Subcutaneous adipose tissue (tissue), 4 donors: ENCODE results near the gene USP1. TPM values are rescaled to one million over a fixed set of nuclear protein-coding genes. Genes with fewer than 3 reads are reported as not detected.

Experiments
- total RNA-seq, 4 donors: library from RNA; depleted of rRNA; stranded (reverse); fragments of >200 nt; gene quantifications; one replicate each; pipeline ENCODE4 v1.1.0, GENCODE V29; 2016
- TF ChIP-seq, protein P1 (sequence below): fragments of 450-650 bp; IDR thresholded peaks from one replicate; pipeline ENCODE4 v1.5.1; 2016; ENCODE audit warnings: low read depth, mild to moderate bottlenecking, control low read depth, antibody characterized with exemption, moderate library complexity

Gene USP1
- total RNA-seq, 4 donors from 2014 or later: 16.0 to 31.5 (median 20.7) TPM

DNA sequence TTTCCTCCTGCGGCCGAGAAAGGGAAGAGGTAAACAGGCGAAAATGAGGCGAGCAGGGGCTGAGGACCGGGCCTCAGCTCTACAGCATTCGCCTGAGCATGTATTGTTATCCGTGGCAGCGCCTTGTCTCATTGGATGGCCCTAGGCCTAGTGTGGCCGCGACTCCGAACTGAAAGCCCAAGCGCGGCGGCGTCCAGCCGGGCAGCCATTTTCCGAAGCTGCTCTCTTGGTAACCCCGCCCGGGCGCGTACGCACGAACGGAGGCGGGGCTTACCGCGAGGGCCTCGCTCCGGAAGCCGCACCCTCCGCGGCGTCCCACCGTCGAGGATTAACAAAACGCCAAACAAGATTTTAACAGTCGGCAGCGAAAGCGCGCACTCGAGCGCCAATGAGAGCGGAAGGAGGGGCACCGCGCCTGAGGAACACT lies 797 bp upstream of the USP1 start:
- TF ChIP-seq, protein P1, sequence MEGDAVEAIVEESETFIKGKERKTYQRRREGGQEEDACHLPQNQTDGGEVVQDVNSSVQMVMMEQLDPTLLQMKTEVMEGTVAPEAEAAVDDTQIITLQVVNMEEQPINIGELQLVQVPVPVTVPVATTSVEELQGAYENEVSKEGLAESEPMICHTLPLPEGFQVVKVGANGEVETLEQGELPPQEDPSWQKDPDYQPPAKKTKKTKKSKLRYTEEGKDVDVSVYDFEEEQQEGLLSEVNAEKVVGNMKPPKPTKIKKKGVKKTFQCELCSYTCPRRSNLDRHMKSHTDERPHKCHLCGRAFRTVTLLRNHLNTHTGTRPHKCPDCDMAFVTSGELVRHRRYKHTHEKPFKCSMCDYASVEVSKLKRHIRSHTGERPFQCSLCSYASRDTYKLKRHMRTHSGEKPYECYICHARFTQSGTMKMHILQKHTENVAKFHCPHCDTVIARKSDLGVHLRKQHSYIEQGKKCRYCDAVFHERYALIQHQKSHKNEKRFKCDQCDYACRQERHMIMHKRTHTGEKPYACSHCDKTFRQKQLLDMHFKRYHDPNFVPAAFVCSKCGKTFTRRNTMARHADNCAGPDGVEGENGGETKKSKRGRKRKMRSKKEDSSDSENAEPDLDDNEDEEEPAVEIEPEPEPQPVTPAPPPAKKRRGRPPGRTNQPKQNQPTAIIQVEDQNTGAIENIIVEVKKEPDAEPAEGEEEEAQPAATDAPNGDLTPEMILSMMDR: no peak

DNA sequence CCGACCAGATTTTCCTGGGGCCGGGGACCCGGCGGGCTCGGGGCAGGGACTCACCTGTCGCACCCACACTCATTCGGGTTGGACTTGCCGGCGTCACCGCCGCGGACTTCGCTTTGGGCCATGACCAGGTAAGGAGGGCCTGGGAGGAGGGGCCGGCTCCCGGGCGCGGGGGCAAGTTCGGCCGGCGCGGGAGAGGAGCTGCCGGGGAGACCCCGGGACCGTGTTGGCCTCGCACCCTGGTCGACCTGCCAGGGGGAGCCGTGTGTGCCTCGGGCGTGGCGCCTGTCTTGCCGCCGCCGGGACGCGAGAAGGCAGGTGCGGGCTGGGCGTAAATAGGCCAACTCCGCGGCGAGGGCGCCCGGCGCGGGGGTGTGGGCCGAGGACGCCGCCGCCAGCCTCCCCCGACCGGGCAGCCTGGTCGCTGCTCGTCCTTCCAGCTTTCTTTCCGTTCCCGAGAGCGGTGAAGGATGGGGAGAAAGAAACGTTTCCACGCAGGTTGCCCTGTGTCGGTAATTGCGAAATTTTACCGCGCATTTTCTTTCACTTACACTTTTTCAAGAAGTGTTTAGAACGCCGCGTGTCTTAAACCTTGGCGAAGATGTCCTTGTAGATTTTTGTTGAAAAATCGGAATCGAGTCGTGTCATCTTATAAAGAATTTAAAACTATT lies 558 bp downstream of the USP1 start:
- TF ChIP-seq, protein P1: no peak

DNA sequence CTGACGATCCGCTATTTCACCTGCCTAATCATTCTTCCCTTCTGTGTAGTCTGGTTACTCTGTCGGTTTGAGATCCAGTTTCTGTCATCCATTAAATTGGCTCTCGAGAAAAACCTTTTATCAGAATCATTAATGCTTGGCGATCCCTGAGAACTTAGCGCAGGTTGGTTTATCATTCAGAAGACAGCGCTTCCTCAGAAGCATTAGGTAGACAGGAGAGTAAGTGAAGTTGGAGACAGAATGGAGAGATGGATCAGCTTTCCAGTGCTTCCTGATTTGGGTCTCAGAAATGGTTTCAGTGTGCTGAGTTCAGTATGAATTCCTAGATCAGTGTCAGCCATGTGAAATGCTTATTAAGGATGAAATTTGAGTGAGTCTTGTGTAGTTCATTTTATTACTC lies 1.3 kb downstream of the USP1 start:
- TF ChIP-seq, protein P1: no peak

- TF ChIP-seq, protein P1: no peak
Observed at GRCh38 chr1:62439652-62440371, 3.0 kb downstream of the USP1 start.

- TF ChIP-seq, protein P1: no peak
Observed at GRCh38 chr1:62444701-62445100, 7.9 kb downstream of the USP1 start.

DNA sequence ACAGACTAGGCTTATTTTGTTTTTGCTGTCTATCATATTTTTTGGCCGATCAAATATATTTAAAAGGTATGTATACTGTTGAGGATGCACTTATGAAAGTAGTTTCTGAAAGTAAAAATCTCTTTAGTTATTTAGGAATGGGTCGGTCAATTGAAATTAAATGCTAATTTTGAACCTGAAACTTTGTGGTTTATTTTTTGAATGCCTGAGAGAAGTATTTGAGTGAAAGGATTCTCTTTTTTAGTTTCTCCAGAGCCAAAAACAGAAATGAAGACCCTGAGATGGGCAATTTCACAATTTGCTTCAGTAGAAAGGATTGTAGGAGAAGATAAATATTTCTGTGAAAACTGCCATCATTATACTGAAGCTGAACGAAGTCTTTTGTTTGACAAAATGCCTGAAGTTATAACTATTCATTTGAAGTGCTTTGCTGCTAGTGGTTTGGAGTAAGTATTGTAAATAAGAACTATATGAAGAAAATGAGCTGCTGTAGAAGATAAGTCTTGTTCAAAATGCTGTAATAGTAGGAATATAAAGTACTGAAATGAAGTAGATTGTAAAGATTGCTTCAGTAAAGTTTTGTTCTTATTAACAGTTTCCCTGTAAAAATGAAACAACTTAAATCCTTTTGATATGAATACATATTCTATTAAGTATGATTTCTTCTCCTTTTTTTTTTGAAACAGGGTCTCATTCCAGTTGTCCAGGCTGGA lies 11.5 kb downstream of the USP1 start:
- TF ChIP-seq, protein P1: no peak

DNA sequence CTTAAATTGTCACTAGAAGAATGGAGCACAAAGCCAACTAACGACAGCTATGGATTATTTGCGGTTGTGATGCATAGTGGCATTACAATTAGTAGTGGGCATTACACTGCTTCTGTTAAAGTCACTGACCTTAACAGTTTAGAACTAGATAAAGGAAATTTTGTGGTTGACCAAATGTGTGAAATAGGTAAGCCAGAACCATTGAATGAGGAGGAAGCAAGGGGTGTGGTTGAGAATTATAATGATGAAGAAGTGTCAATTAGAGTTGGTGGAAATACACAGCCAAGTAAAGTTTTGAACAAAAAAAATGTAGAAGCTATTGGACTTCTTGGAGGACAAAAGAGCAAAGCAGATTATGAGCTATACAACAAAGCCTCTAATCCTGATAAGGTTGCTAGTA lies 13.5 kb downstream of the USP1 start:
- TF ChIP-seq, protein P1: no peak
